ENCODE measurements around the gene CEACAM19. TPM values are rescaled to one million over a fixed set of nuclear protein-coding genes. Genes with fewer than 3 reads are reported as not detected.

The CEACAM19 gene
- total and polyA plus RNA-seq, 9 of the 15 experiments (the other 6 are each of a cell fraction or from before 2014, with no cell fraction given), result 0.15 to 0.30 (median 0.23) TPM; not detected in 5

GRCh38 chr19:44698492-44699201, 27.4 kb downstream of the CEACAM19 start, which contains the start of gene CEACAM16:
Gene CEACAM16, plus strand, starts transcription at chr19:44699151. Its CDS starts 2,306 bp downstream, at chr19:44701457.
- WGBS (ENCODE audit: insufficient coverage, low coverage, missing lambda C conversion rate), result 82% methylated on average over 13 of the region's 13 CpGs
- no peak within 1 kb of the TSS for H2AFZ ChIP-seq (ENCODE audit: low read depth, low read length)
- TF ChIP-seq ZFPM2 (CRISPR knock-in tag; IDR thresholded peaks at IDR 0.05) (no peak), TEAD4 (IDR thresholded peaks at IDR 0.05; ENCODE audit: low read length) (no peak), TEAD4 (CRISPR knock-in tag; IDR thresholded peaks at IDR 0.05; ENCODE audit: borderline replicate concordance) (no peak), NCOA2 (IDR thresholded peaks at IDR 0.05; ENCODE audit: partially characterized antibody in 2 of 2) (no peak)
- no peaks in the 10 kb centered on the region for H3K79me2 ChIP-seq (ENCODE audit: control insufficient read depth, insufficient read depth, low read length)
- H3K4me3 ChIP-seq, result no peak within 1 kb of the TSS
- no TSS peak for BruUV-seq (replicated peaks)
- H3K4me2 ChIP-seq (ENCODE audit: insufficient read depth, low read length), result no peak within 1 kb of the TSS
- H3K9me1 ChIP-seq (ENCODE audit: control insufficient read depth, insufficient read depth, low read length), result no peaks in the 10 kb centered on the region
- H3K36me3 ChIP-seq (ENCODE audit: control insufficient read depth, insufficient read depth, low read length), result no peaks in the 10 kb centered on the region
- peaks cover 18 to 42% of the 10 kb centered on the region in 2 experiments; a peak in 4 of 5 replicates for H3K4me1 ChIP-seq (replicated peaks in 1 of 2; ENCODE audit: control insufficient read depth in 2 of 2, insufficient read depth in 2 of 2, low read length in 2 of 2)
- H3K9me3 ChIP-seq (replicated peaks; ENCODE audit: control insufficient read depth, insufficient read depth, low read depth, low read length), result no peaks in the 10 kb centered on the region
- ATAC-seq (no peak), FAIRE-seq (no peak), DNase-seq (ENCODE audit: extremely low read depth in 1 of 4, low spot score in 3 of 4) (no peak)
- POLR2A ChIA-PET, result no interaction called here
- no peak within 1 kb of the TSS for H3K27ac ChIP-seq (ENCODE audit: extremely low read depth, low read depth, low read length)
- in situ Hi-C loops (cut with MboI) (no loop called here), intact Hi-C loops (cut with micrococcal nuclease) (no loop called here)
- no peaks in the 10 kb centered on the region for H4K20me1 ChIP-seq (replicated peaks; ENCODE audit: control insufficient read depth, insufficient read depth, low read length)
- CTCF ChIA-PET (ENCODE audit: low intra/inter-chr PET ratio), result no interaction called here
- H3K27me3 ChIP-seq (ENCODE audit: control insufficient read depth in 2 of 2, insufficient read depth in 2 of 2, low read length in 2 of 2), result no peaks in the 10 kb centered on the region
- peak within 1 kb of the TSS in 1 of 2 experiments; percentile 56; a peak in 1 of 4 replicates for H3K9ac ChIP-seq (ENCODE audit: insufficient read depth in 1 of 2, low read depth in 2 of 2, low read length in 2 of 2)

GRCh38 chr19:44700547-44700946, 29.3 kb downstream of the CEACAM19 start:
- in situ Hi-C loops (cut with MboI), result no loop called here
- BruUV-seq (replicated peaks), result no TSS peak
- Histone ChIP-seq H3K27me3 (ENCODE audit: control insufficient read depth in 2 of 2, insufficient read depth in 2 of 2, low read length in 2 of 2) (no peaks in the 10 kb centered on the region), H2AFZ (ENCODE audit: low read depth, low read length) (no peak overlapping the region), H3K9me3 (replicated peaks; ENCODE audit: control insufficient read depth, insufficient read depth, low read depth, low read length) (no peaks in the 10 kb centered on the region), H3K4me1 (replicated peaks in 1 of 2; ENCODE audit: control insufficient read depth in 2 of 2, insufficient read depth in 2 of 2, low read length in 2 of 2) (peaks cover 6 to 36% of the 10 kb centered on the region in 2 experiments; a peak in 4 of 5 replicates), H3K4me3 (no peak overlapping the region), H3K4me2 (ENCODE audit: insufficient read depth, low read length) (no peak overlapping the region), H3K27ac (ENCODE audit: extremely low read depth, low read depth, low read length) (no peak overlapping the region), H3K36me3 (ENCODE audit: control insufficient read depth, insufficient read depth, low read length) (no peaks in the 10 kb centered on the region), H3K9ac (ENCODE audit: insufficient read depth in 1 of 2, low read depth in 2 of 2, low read length in 2 of 2) (no peak overlapping the region), H3K9me1 (ENCODE audit: control insufficient read depth, insufficient read depth, low read length) (no peaks in the 10 kb centered on the region), H4K20me1 (replicated peaks; ENCODE audit: control insufficient read depth, insufficient read depth, low read length) (no peaks in the 10 kb centered on the region), H3K79me2 (ENCODE audit: control insufficient read depth, insufficient read depth, low read length) (no peaks in the 10 kb centered on the region)
- ChIA-PET POLR2A (interaction anchor here (0.7 to 1.3 kb wide), 2 partner anchors 12 to 148 kb away, joined by 3 read pairs; no protein-coding TSS in a partner anchor), CTCF (ENCODE audit: low intra/inter-chr PET ratio) (no interaction called here)
- DNase-seq (ENCODE audit: extremely low read depth in 1 of 4, low spot score in 3 of 4) (no peak), FAIRE-seq (no peak), ATAC-seq (no peak)
- intact Hi-C loops (cut with micrococcal nuclease), result no loop called here
- WGBS (ENCODE audit: insufficient coverage, low coverage, missing lambda C conversion rate), result 80% methylated on average over 5 of the region's 5 CpGs
- TF ChIP-seq ZNF274 (IDR thresholded peaks at IDR 0.05; ENCODE audit: borderline replicate concordance, low read depth, low read length), result no peak
- no peak for TF ChIP-seq ZNF408 (CRISPR knock-in tag; IDR thresholded peaks at IDR 0.05; ENCODE audit: low read depth)
- peak; percentile 28 for TF ChIP-seq RBM25 (IDR thresholded peaks at IDR 0.05; ENCODE audit: low read depth, low read length, severe bottlenecking)
